Activated T-helper 9 cell treated with anti-CD3 and anti-CD28 coated beads, Interleukin-2, amount 50 U/mL, for 16 hours (primary cell): ENCODE data around the gene FBXW7.

Source experiments
- DNase-seq: peaks from one replicate; pipeline ENCODE4 v3.0.0-alpha.2; 2020; ENCODE audit warnings: low read depth

The FBXW7 gene

DNA sequence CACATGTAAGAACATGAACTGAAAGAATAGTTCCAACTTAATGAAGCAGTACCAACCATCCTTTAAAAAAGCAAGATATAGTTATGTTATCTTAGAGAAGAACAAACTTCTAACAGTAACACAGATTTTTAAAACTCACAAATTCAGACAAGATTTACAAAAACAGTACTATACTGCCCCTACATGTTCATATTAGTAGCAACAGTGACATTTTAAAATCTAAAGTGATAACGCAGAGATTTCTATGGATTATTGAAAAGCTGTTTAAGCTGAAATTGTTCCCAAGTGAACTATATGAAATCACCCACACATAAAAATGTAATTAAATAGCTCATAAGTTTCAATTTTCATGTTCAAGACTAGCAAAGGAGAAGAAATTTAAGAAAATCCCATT lies 166.0 kb downstream of the FBXW7 start:
- no peak for DNase-seq

DNA sequence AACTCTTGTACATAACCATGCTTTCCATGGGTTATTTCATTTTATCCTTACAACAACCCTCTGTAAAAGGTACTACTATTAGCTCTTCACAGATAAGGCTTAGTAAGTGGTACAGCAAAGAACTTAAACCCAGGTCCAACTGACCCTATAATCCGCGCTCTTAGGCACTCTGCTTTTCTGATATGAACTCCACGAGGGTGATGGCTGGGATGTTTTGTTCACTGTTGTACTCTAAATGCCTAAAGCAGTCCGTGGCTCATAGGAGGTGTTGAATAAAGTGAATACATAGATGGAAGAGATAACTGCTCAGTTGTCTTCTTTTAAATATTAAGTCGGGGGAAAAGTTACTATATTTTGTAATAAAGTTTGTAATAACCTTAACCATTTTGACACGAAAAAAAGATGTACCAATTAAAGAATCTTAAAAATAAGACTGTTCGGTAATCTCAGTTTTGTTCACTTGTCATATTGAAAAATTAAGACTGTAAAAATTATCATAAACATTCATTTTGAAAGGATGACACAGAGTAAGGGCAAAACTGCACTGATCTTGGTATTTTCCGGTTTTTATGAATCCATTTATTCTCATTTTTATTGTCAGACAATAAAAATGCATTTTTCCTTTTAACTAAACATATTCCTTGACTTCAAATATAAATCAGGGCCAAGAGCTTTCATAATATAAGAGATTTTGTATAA lies 166.5 kb downstream of the FBXW7 start:
- DNase-seq, result no peak

- DNase-seq, result no peak
These were observed 167.9 kb downstream of the FBXW7 start for GRCh38 chr4:152368001-152368400.

- no peak for DNase-seq
These were observed 171.0 kb downstream of the FBXW7 start for GRCh38 chr4:152364883-152365282.

DNA sequence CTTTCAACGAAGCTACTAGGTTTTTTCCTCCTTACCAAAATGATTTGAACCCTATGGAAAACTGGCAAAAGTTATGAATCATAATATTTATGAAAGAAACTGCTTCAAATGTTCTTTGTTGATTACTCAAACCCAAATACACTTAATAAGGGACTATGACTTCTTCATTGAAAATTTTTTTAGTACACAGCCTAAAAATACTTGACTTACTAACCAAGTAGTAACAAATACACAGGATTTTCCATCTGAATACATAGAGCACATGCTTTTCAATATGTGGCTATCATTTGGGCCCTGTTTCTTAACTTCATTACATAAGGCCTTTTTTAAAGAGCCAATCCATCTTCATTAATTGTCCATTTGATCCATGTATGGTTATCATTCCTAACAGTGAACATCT lies 171.5 kb downstream of the FBXW7 start:
- no peak for DNase-seq

DNA sequence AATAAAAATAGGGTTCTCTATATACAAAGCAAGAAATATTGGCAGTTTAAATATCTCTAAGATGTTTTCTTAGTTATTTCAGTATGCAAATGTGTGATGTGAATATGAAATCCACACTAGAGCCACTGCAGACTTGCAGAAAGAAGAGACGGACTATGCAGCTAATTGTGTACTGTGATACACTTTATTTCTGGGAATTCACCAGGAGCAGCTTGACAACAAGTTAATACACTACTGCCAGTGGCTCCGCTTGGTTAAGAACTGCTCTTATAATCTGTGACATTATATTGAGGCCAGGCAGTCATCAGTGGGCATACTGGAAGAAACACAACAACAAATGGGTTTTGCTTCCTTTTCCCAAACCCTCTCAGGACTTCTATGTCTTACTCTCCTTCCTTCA lies 172.0 kb downstream of the FBXW7 start:
- DNase-seq, result no peak

- DNase-seq, result no peak
These were observed 172.8 kb downstream of the FBXW7 start for GRCh38 chr4:152363086-152363485.

DNA sequence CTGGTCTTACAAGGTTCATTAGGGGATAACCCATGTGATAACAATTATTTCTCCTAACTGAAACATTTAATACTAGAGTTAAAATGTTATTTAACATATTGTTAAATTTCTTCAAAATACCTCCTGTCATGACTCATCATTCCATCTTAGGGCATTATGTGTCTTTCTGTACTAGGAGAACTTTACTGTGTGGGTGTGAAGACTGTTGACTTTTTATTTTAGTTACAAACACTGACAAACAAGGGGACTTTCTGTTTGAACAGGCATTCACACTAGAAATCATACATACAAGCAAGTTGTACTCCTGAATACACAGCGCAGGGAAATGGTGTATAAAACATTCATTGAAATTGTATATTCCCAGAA lies 175.9 kb downstream of the FBXW7 start:
- DNase-seq, result no peak

DNA sequence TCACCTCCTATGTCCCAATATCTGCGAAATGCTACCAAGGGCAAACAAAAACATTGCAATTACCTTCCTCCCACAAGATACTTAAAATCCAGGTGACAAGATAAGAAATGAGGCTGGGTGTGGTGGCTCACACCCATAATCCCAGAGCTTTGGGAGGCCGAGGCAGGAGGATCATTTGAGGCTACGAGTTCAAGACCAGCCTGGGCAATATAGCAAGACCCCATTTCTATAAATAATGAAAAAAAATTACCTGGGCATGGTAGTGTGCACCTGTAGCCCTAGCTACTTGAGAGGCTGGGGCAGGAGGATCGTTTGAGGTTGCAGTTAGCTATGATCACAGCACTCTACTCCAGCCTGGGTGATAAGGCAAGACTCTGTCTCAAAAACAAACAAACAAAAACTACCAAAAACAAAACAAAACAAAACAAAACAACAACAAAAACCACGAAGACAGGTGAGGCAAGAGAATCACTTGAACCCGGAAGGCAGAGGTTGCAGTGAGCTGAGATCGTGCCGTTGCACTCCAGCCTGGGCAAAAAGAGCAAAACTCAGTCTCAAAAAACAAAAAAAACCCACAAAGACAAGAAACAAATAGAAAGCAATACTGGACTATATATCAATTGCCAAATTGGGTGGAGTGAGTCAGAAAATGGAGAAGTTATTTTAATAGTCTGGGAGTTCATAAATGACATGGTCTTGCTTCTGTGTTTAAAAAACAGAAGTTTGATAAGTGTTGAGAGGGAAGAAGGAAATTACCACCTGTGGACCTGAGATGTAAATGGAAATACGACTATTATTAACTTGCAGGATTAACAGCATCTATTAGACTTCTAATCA lies 176.5 kb downstream of the FBXW7 start:
- no peak for DNase-seq

- DNase-seq, result no peak
These were observed 178.7 kb downstream of the FBXW7 start for GRCh38 chr4:152357206-152357605.

GRCh38 chr4:152356428-152357034 lies 179.4 kb downstream of the FBXW7 start:
- no peak for DNase-seq

- no peak for DNase-seq
These were observed 183.2 kb downstream of the FBXW7 start for GRCh38 chr4:152352622-152353116.

DNA sequence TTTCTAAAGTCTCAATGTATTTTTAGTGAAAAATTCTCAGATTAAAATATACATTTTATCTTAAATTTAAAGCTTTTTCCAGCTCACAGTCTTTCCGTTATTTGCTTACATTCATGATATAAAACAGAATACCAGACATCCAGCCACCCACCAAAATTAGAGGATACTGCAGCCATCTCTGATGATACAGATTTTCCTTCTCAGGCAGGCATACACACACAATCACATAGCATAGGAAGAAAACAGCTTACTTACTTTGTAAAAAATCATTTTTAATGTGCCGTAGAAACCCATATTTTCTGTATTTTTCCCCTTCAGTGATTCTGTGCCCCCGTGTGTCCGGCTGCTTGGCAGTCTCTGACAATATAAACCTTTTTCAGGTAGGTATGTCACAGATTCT lies 183.7 kb downstream of the FBXW7 start:
- no peak for DNase-seq

DNA sequence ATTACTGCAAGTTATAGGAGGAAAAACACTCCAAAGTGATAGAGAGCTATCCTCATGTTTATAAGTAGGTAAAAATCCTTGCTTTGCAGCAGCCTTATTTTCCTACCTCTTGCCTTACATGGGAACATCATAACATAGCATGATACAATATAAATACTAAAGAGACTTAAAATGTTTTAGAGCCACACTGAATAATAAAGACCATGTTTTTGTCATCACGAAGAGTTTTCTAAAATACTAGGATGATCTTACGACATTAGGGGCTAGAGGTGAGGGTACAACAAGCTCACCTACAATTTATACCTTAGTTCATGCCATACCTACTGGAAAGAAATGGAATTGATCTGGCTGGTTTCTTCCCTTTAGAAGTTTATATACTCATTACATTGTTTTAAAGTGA lies 184.8 kb downstream of the FBXW7 start:
- no peak for DNase-seq

DNA sequence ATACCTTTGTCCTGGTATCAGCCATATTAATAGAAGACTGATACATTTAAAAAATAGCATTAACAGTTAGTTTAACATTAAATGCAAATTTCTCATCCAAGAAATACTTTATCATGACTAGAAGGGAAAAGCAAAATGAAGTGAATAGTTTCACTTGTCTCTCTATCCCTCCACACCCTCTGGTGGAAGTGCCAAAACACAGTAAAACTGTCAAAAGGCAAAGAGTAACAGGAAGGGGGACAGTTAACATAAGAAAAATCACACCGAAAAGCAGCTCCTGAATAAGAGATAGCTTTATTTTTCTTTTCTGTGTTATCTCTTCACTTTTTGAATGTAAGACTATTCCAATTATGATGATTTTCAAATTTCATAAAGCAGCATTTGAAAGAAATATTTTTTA lies 187.2 kb downstream of the FBXW7 start:
- no peak for DNase-seq

- DNase-seq, result no peak
These were observed 188.9 kb downstream of the FBXW7 start for GRCh38 chr4:152346979-152347378.

DNA sequence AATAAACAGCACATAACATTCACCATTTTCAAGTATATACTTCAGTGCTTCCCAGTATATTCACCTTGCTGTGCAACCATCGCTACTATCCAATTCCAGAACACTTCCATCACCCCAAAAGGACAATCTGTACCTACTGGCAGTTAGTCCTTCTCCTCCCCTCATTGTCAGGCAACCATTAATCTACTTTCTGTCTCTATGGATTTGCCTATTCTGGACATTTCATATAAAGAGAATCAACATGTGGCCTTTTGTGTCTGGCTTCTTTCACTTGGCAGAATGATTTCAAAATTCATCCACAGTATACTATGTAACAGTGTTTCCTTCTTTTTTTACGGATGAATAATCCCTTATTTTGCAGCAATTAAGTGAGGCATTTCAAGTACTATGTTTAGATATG lies 189.4 kb downstream of the FBXW7 start:
- DNase-seq, result no peak

- no peak for DNase-seq
These were observed 191.9 kb downstream of the FBXW7 start for GRCh38 chr4:152344001-152344400.

DNA sequence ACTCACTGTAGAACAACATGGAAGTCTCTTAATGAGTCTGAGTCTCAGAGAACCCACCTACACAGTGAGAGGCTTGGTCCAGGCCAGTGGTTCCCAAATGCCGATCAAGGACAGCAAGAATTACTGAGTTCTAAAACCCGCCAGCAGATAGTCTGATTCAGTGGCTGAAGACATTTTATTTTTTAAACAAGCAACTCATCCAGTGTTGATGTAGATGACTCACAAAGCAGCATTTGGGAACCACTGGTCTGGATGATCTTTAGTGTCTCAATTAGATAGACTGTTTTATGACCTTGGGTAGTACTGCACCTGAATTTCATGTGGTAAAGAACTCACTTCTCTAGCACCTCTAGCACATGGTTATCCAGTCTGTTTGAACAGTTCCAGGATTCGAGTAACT lies 193.6 kb downstream of the FBXW7 start:
- DNase-seq, result no peak

- no peak for DNase-seq
These were observed 195.1 kb downstream of the FBXW7 start for GRCh38 chr4:152340818-152341217.

- no peak for DNase-seq
These were observed 196.3 kb downstream of the FBXW7 start for GRCh38 chr4:152339576-152339975.

GRCh38 chr4:152334931-152335330 lies 201.0 kb downstream of the FBXW7 start:
- no peak for DNase-seq

- no peak for DNase-seq
These were observed 204.8 kb downstream of the FBXW7 start for GRCh38 chr4:152331042-152331441.
